OCI-LY7 (cell line): ENCODE data around the gene SH3PXD2A. TPM values are rescaled to one million over a fixed set of nuclear protein-coding genes. Genes with fewer than 3 reads are reported as not detected.

ENCODE experiments used
- BruUV-seq: library from RNA; stranded (reverse); fragments of 400-500 nt; replicated peaks from 2 replicates; lab custom pipeline; 2021; lab: Mats Ljungman, UMichigan
- CTCF ChIA-PET: fragments of 300-600 bp; sonication (Branson Sonifier 250); formaldehyde crosslinking; loops from one replicate; lab custom pipeline; 2022; ENCODE audit warnings: antibody characterized with exemption; ENCODE audit not compliant: unreplicated experiment; lab: Charles Lee
- POLR2A ChIA-PET: fragments of 300-600 bp; sonication (Branson Sonifier 250); formaldehyde crosslinking; loops from one replicate; lab custom pipeline; 2022; ENCODE audit warnings: antibody characterized with exemption; lab: Charles Lee
- DNase-seq: peaks from one replicate; pipeline ENCODE4 v3.0.0-alpha.2; 2015; ENCODE audit warnings: low spot score
- H2AFZ ChIP-seq: fragments of 200-600 bp; sonication (generic), shearing (Covaris generic); 2 replicates; pipeline ENCODE4 v1.6.1; 2014; ENCODE audit warnings: mild to moderate bottlenecking, antibody characterized with exemption, low read length, moderate library complexity
- H3K27ac ChIP-seq: fragments of 200-600 bp; sonication (generic); 2 replicates; pipeline ENCODE4 v1.5.1; 2014; ENCODE audit warnings: mixed run types, low read depth, mild to moderate bottlenecking, moderate library complexity, low read length, inconsistent platforms; ENCODE audit not compliant: poor library complexity, severe bottlenecking
- H3K36me3 ChIP-seq: fragments of 200-600 bp; sonication (generic); 2 replicates; pipeline ENCODE4 v1.6.1; 2014; ENCODE audit warnings: mild to moderate bottlenecking, antibody characterized with exemption, low read length, moderate library complexity, mixed read lengths; ENCODE audit not compliant: insufficient read depth
- H3K4me1 ChIP-seq: fragments of 200-600 bp; sonication (generic); 2 replicates; pipeline ENCODE4 v1.5.1; 2014; ENCODE audit warnings: mild to moderate bottlenecking, low read length; ENCODE audit not compliant: insufficient read depth, poor library complexity, severe bottlenecking
- H3K4me2 ChIP-seq: fragments of 200-600 bp; sonication (generic); 2 replicates; pipeline ENCODE4 v1.6.1; 2014; ENCODE audit warnings: mild to moderate bottlenecking, low read length
- H3K4me3 ChIP-seq: fragments of 200-600 bp; sonication (generic); 2 replicates; pipeline ENCODE4 v1.5.1; 2014; ENCODE audit warnings: mild to moderate bottlenecking, low read depth, low read length; ENCODE audit not compliant: poor library complexity, severe bottlenecking
- H3K79me2 ChIP-seq: fragments of 200-600 bp; sonication (generic); 2 replicates; pipeline ENCODE4 v1.6.1; 2016; ENCODE audit warnings: low read depth, mild to moderate bottlenecking, low read length, moderate library complexity, mixed read lengths; ENCODE audit not compliant: insufficient read depth
- H3K9me2 ChIP-seq: fragments of 200-600 bp; sonication (generic); 2 replicates; pipeline ENCODE4 v1.6.1; 2016; ENCODE audit warnings: mild to moderate bottlenecking, low read length, mixed read lengths; ENCODE audit not compliant: insufficient read depth
- H3K9me3 ChIP-seq: fragments of 200-600 bp; sonication (generic); 2 replicates; pipeline ENCODE4 v1.6.1; 2014; ENCODE audit warnings: mild to moderate bottlenecking, mixed run types, low read length, mixed read lengths
- H4K20me1 ChIP-seq: fragments of 200-600 bp; sonication (generic); 2 replicates; pipeline ENCODE4 v1.6.1; 2014; ENCODE audit warnings: mild to moderate bottlenecking, antibody characterized with exemption, low read length, moderate library complexity, mixed read lengths; ENCODE audit not compliant: insufficient read depth
- EZH2phosphoT487 ChIP-seq: fragments of 200-600 bp; sonication (generic); IDR thresholded peaks from 2 replicates; pipeline ENCODE4 v1.6.1; 2018; ENCODE audit warnings: low read depth, borderline replicate concordance, mild to moderate bottlenecking, mixed run types, antibody characterized with exemption, low read length, moderate library complexity, mixed read lengths
- intact Hi-C: fragments of 100-400 bp; cut with micrococcal nuclease; formaldehyde crosslinking; loops from one replicate; pipeline ENCODE4 v1.10.0; 2022; ENCODE audit not compliant: unreplicated experiment
- total RNA-seq, 2 experiments: library from RNA; depleted of rRNA in 1 of 2; stranded (reverse); fragments of >200 nt in 1 of 2; shearing (Covaris generic) in 1 of 2; gene quantifications; 2 replicates each; pipeline ENCODE4 v1.2.3, GENCODE V29; 2014 to 2022
- TF ChIP-seq, protein P1 (sequence below): fragments of 200-600 bp; sonication (generic); conservative IDR thresholded peaks from 2 replicates; pipeline ENCODE4 v1.5.1; 2014; ENCODE audit warnings: mild to moderate bottlenecking, antibody characterized with exemption, low read length, moderate library complexity, mixed read lengths

SH3PXD2A gene
- total RNA-seq, 2 experiments from 2014 or later = 0.85 to 5.9 TPM

DNA sequence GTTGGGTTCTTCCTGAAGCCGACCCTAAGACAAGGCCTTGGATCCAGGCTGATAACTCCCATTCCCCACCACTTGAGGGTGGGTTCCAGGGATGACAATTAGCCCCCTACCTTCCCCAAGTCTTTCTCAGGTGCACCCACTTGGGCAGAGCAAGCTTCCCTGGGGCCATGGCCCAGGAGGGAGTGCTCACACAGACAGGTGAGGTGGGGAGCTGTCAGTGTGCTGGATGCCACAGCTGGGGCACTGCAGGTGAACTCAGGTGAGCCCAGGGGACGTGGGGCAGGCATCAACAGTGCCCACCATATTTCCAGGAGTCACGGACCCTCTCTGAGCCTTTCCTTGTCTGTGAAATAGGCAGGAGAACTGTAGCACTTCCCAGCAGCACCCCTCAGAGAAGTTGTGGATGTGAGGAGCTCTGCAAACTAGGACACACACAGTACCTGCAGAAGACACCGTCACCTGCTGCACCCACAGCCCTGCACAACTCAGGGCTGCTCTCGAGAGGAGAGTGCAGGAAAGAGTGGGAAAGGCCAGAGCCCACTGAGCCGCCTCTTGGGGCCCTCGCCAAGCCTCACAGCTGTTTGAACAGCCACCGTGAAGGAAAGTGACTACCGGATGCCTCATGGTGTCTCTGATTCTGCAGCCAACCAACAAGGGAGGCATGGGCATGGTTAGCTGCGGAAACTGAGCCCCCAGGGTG, 17.9 kb downstream of the SH3PXD2A start:
- Histone ChIP-seq H3K9me2 (no peaks in the 10 kb centered on the region), H2AFZ (peak overlapping the region; percentile 41; the same call in 1 of the 2 replicates), H3K4me1 (peaks cover 56% of the 10 kb centered on the region), H3K36me3 (no peaks in the 10 kb centered on the region; the same call in 1 of the 2 replicates), H3K4me2 (peak overlapping the region; percentile 47), H4K20me1 (no peaks in the 10 kb centered on the region), H3K27ac (peak overlapping the region; percentile 2), H3K9me3 (peaks cover 7% of the 10 kb centered on the region; the same call in 1 of the 2 replicates), H3K4me3 (no peak overlapping the region), H3K79me2 (no peaks in the 10 kb centered on the region)
- intact Hi-C loops = no loop called here
- POLR2A ChIA-PET = no interaction called here
- peak; percentile 70 for DNase-seq
- TF ChIP-seq EZH2phosphoT487 = no peak
- TF ChIP-seq, protein P1, sequence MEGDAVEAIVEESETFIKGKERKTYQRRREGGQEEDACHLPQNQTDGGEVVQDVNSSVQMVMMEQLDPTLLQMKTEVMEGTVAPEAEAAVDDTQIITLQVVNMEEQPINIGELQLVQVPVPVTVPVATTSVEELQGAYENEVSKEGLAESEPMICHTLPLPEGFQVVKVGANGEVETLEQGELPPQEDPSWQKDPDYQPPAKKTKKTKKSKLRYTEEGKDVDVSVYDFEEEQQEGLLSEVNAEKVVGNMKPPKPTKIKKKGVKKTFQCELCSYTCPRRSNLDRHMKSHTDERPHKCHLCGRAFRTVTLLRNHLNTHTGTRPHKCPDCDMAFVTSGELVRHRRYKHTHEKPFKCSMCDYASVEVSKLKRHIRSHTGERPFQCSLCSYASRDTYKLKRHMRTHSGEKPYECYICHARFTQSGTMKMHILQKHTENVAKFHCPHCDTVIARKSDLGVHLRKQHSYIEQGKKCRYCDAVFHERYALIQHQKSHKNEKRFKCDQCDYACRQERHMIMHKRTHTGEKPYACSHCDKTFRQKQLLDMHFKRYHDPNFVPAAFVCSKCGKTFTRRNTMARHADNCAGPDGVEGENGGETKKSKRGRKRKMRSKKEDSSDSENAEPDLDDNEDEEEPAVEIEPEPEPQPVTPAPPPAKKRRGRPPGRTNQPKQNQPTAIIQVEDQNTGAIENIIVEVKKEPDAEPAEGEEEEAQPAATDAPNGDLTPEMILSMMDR = no peak
- BruUV-seq = no TSS peak
- CTCF ChIA-PET = interaction anchor here (0.6 kb wide), 1 partner anchor 27 kb away, joined by 3 read pairs; no protein-coding TSS in a partner anchor

DNA sequence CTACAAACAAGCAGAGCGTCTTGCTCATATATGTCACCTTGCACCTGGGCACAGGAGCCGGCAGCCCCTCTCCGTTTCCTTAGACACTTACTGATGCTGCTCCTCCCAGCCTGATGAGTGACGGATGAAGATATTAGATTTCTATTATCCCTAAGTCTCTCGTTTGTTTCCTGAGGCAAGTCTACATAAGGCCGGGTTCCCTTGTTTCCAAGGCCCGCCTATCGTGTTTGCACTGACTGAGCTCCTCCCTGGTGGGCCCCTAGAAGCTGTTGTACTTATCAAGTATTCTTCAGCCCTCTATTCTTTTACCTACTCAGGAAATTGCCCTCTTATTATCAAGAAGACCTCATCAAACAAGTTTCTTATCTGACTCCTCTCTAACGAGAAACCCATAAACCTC, 18.5 kb downstream of the SH3PXD2A start:
- Histone ChIP-seq H2AFZ (no peak overlapping the region; the same call in 1 of the 2 replicates), H3K4me3 (no peak overlapping the region), H3K4me1 (peaks cover 56% of the 10 kb centered on the region), H3K27ac (no peak overlapping the region), H3K79me2 (no peaks in the 10 kb centered on the region), H3K9me3 (peaks cover 7% of the 10 kb centered on the region; the same call in 1 of the 2 replicates), H3K4me2 (no peak overlapping the region), H4K20me1 (no peaks in the 10 kb centered on the region), H3K36me3 (no peaks in the 10 kb centered on the region; the same call in 1 of the 2 replicates), H3K9me2 (no peaks in the 10 kb centered on the region)
- intact Hi-C loops = no loop called here
- TF ChIP-seq, protein P1 = no peak
- TF ChIP-seq EZH2phosphoT487 = no peak
- POLR2A ChIA-PET = no interaction called here
- BruUV-seq = no TSS peak
- no peak for DNase-seq
- CTCF ChIA-PET = no interaction called here

DNA sequence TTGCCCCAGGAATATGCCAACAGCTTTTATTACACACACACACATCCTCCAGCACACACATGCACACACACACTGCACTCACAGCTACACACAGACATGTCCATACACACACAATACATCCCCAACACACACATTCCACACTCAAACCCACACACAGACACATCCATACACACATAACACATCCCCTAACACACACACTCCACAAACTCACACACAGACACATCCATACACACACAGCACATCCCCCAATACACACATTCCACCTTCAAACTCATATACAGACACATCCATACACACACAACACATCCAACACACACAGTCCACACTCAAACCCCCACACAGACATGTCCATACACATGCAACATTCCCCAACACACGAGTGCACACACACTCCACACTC, 19.1 kb downstream of the SH3PXD2A start:
- intact Hi-C loops = no loop called here
- DNase-seq = no peak
- Histone ChIP-seq H2AFZ (no peak overlapping the region), H3K79me2 (no peaks in the 10 kb centered on the region), H3K4me1 (peaks cover 56% of the 10 kb centered on the region), H3K4me2 (no peak overlapping the region), H3K36me3 (no peaks in the 10 kb centered on the region; the same call in 1 of the 2 replicates), H3K9me2 (no peaks in the 10 kb centered on the region), H3K27ac (no peak overlapping the region), H3K4me3 (no peak overlapping the region), H3K9me3 (peaks cover 7% of the 10 kb centered on the region; the same call in 1 of the 2 replicates), H4K20me1 (no peaks in the 10 kb centered on the region)
- POLR2A ChIA-PET = no interaction called here
- CTCF ChIA-PET = no interaction called here
- TF ChIP-seq, protein P1 = no peak
- TF ChIP-seq EZH2phosphoT487 = no peak
- no TSS peak for BruUV-seq
